ENCODE results near the gene CSRNP2.

The CSRNP2 gene

GRCh38 chr12:51076236-51076930 is 7.0 kb downstream of the CSRNP2 start:
- no peak for DNase-seq

- DNase-seq = no peak
Measured at GRCh38 chr12:51075390-51075789, 8.0 kb downstream of the CSRNP2 start.

GRCh38 chr12:51071663-51072062 is 11.7 kb downstream of the CSRNP2 start:
- DNase-seq = no peak

- no peak for DNase-seq
Measured at GRCh38 chr12:51070004-51070403, 13.4 kb downstream of the CSRNP2 start.

- no peak for DNase-seq
Measured at GRCh38 chr12:51067771-51068170, 15.6 kb downstream of the CSRNP2 start.

- no peak for DNase-seq
Measured at GRCh38 chr12:51067229-51067628, 16.2 kb downstream of the CSRNP2 start.

- no peak for DNase-seq
Measured at GRCh38 chr12:51065530-51065929, 17.9 kb downstream of the CSRNP2 start.

- no peak for DNase-seq
Measured at GRCh38 chr12:51062631-51063397, 20.6 kb downstream of the CSRNP2 start.

- no peak for DNase-seq
Measured at GRCh38 chr12:51059086-51059485, 24.3 kb downstream of the CSRNP2 start.

GRCh38 chr12:51056242-51056641 is 27.2 kb downstream of the CSRNP2 start:
- no peak for DNase-seq

GRCh38 chr12:51055060-51055459 is 28.3 kb downstream of the CSRNP2 start:
- DNase-seq = no peak

- no peak for DNase-seq
Measured at GRCh38 chr12:51051787-51052186, 31.6 kb downstream of the CSRNP2 start.

- DNase-seq = no peak
Measured at GRCh38 chr12:51049525-51049924, 33.9 kb downstream of the CSRNP2 start.

- no peak for DNase-seq
Measured at GRCh38 chr12:51048661-51049251, 34.6 kb downstream of the CSRNP2 start.

GRCh38 chr12:51047655-51048540 is 35.5 kb downstream of the CSRNP2 start, which contains the start of gene LETMD1:
LETMD1 (plus strand) TSS chr12:51048327; CDS start chr12:51048357, 30 bp downstream.
- peak; percentile 92 for DNase-seq

- no peak for DNase-seq
Measured at GRCh38 chr12:51036279-51036678, 47.1 kb downstream of the CSRNP2 start.

GRCh38 chr12:51033457-51034089 is 49.8 kb downstream of the CSRNP2 start:
- DNase-seq = no peak

GRCh38 chr12:51033048-51033447 is 50.3 kb downstream of the CSRNP2 start:
- no peak for DNase-seq

GRCh38 chr12:51028813-51029150 is 54.6 kb downstream of the CSRNP2 start:
- no peak for DNase-seq

- peak; percentile 5 for DNase-seq
Measured at GRCh38 chr12:51028126-51028812, 55.1 kb downstream of the CSRNP2 start.

GRCh38 chr12:51027342-51027835 is 56.0 kb downstream of the CSRNP2 start:
- DNase-seq = no peak

Data from NCI-H1436 treated with DMSO at 0.1 percent for 48 hours (cell line).